GM18505 (cell line): Measurements from ENCODE around the gene FAM78B.
A peak's percentile ranks its signal among the peaks of the same experiment; 100 is the strongest.

Experiments
- ATAC-seq: cut with Tn5 transposase; IDR thresholded peaks from one replicate; pipeline ENCODE4 v1.9.1; 2021; ENCODE audit not compliant: unreplicated experiment
- POLR2A ChIP-seq: IDR thresholded peaks from 4 replicates; pipeline ENCODE4 v1.6.1; 2011; ENCODE audit warnings: borderline replicate concordance; ENCODE audit not compliant: insufficient read depth, insufficient read length; ENCODE audit errors: extremely low read depth

Gene FAM78B

DNA sequence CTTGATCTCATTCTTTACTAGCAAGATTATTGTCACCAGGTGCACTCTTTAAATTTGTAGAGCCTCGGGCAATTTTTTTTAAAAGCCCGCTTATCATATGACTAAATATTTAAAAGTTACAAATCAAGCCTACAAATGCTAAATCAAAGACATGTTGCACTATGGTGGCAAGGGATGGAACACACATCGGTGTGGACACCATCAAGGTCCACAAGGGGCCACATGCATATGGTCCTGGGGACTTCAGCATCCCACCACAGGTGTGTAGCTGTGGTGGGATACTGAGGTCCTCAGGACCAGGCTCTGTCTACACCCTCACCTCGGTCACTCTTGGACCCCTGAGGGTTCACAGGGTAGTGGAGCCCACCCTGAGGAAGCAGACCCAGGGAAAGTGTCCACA is 45.8 kb downstream of the FAM78B start:
- TF ChIP-seq POLR2A, result no peak
- no peak for ATAC-seq

- no peak for ATAC-seq
- no peak for TF ChIP-seq POLR2A
Measured at GRCh38 chr1:166120281-166120680, 46.5 kb downstream of the FAM78B start.

DNA sequence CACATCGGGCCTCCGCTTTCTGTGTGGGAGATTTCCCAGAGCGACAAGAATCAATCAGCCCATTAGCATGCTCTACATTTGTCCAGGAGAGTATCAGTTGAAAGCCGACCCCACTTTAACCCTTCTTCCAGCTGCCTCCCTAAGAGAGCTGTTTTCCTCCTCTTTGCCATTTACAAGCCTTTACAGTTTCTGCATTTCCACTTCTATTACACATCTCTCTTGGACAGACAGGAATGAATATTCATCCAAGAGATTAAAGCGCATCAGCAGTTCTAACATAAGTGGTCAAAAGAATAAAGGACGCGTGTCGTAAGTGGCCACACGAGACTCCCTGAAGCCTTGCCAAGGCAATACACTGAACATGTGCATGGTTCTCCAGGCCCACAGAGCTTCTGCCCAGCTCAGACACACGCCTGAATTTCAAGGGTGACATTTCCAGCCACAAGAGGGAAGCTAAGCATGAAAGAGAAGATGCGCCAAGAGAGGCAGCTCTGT is 47.3 kb downstream of the FAM78B start:
- ATAC-seq, result no peak
- no peak for TF ChIP-seq POLR2A

- TF ChIP-seq POLR2A, result no peak
Measured at GRCh38 chr1:166117776-166118175, 49.0 kb downstream of the FAM78B start.

GRCh38 chr1:166116026-166116425 is 50.8 kb downstream of the FAM78B start:
- ATAC-seq, result no peak
- no peak for TF ChIP-seq POLR2A

More at GRCh38 chr1:166117776-166118175, 49.0 kb downstream of the FAM78B start:
- ATAC-seq, result no peak

DNA sequence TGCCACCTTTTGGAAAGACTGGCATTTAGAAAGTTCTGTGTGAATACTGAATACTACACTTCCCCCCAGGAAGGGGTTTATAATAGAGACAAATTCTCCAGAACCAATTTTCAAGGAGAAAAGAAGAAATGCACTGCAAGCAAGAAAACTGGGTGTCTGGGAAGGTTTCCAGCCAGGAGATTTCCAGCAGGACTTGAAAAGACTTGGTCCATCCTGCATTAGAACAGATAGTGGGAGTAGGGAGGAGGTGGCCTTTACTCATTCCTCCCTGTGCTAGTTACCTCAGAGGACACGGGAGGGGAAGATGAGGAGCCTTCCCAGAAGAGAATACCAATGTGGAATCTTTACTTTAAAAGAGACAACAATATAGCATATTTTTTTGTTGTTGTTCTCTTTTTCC is 52.4 kb downstream of the FAM78B start:
- no peak for ATAC-seq
- TF ChIP-seq POLR2A, result no peak

DNA sequence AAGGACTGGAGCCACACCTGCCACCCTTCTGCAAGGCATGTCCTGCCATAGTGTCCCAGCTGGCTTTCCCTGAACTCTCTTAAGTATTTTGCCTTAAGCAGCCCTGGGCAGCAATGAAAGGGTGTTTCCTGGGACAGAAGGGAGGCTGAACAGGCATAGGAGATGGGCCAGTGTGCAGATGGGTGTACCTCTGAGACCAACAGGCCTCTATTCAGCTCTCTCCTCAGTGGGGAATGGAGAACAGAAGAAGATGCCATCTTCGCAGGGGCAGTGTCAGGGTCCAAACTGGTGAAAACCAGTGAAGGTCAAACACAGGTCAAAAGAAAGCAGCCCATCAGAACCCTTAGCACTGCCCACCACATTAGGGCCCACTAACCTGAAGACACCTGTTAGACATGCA is 53.2 kb downstream of the FAM78B start:
- ATAC-seq, result no peak
- no peak for TF ChIP-seq POLR2A

DNA sequence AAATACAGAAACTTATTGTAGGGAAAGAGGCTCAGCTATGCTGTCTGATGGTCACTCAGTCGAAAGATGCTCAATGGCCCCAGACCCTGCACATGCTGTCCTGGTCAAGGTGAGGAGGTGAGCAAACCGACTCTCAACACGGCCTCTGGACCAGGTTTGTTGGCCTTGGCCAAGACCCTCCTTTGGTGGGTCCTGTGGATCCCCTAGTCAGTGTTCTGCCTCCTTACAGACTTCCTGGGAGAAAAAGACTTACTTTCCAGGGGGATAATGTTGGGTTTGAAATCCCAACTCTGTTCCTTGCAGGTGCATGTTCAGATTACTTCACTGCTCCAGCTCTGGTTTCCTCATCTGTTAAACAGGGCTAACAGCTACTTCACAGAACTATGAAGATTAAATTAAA is 53.8 kb downstream of the FAM78B start:
- ATAC-seq, result no peak
- no peak for TF ChIP-seq POLR2A

GRCh38 chr1:166112425-166112824 is 54.4 kb downstream of the FAM78B start:
- no peak for ATAC-seq
- TF ChIP-seq POLR2A, result no peak

- TF ChIP-seq POLR2A, result no peak
- no peak for ATAC-seq
Measured at GRCh38 chr1:166111430-166111829, 55.4 kb downstream of the FAM78B start.

DNA sequence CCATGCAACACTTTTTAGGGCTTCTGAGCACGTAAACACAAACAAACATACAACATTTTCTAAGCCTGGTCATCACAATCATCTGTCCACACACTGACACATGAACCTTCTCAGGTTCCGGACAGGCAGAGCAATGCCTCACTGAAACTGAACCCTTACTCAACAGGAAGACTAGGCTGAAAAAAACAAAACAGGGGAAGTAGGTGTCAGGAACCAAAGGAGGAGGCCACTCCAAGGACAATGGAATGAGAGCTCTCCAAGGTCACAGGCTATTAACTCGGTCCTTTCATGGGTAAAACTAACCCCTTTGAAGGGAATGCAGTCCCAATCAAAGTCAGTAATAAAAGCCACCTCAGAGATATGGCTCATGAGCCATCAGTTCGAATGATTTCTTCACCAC is 76.6 kb downstream of the FAM78B start:
- no peak for ATAC-seq
- no peak for TF ChIP-seq POLR2A

GRCh38 chr1:166089804-166090203 is 77.0 kb downstream of the FAM78B start:
- ATAC-seq, result peak; percentile 81
- no peak for TF ChIP-seq POLR2A

GRCh38 chr1:166088572-166088955 is 78.2 kb downstream of the FAM78B start:
- ATAC-seq, result no peak

GRCh38 chr1:166087734-166088571 is 78.8 kb downstream of the FAM78B start:
- TF ChIP-seq POLR2A, result no peak
- ATAC-seq, result no peak

More at GRCh38 chr1:166088572-166088955, 78.2 kb downstream of the FAM78B start:
- TF ChIP-seq POLR2A, result no peak
